Fibroblast of lung (primary cell): ENCODE data around the gene ZDHHC16.

Experiments used
- CTCF ChIP-seq, 2 donors: IDR thresholded peaks in 1 of 2; conservative IDR thresholded peaks in 1 of 2; 1 replicate in 1 of 2; 2 replicates in 1 of 2; pipeline ENCODE4 v1.5.1; 2011 to 2012; ENCODE audit warnings: low read length in 2 of 2, control low read depth in 1 of 2, inconsistent platforms in 1 of 2, low read depth in 1 of 2, mild to moderate bottlenecking in 1 of 2
- EZH2 ChIP-seq: IDR thresholded peaks from 2 replicates; pipeline ENCODE4 v1.5.1; 2012; ENCODE audit warnings: low read length, control low read depth, mild to moderate bottlenecking; ENCODE audit errors: missing control alignments

- TF ChIP-seq CTCF (conservative IDR thresholded peaks at IDR 0.05 in 1 of 2, IDR thresholded peaks at IDR 0.05 in 1 of 2; ENCODE audit: low read depth in 1 of 2, low read length in 2 of 2): no peak
- no peak for TF ChIP-seq EZH2
Measured at GRCh38 chr10:97401455-97401919, 44.5 kb upstream of the ZDHHC16 start.
